ENCODE data around the gene RBMS3.

The RBMS3 gene

GRCh38 chr3:29932696-29933325, 651.9 kb downstream of the RBMS3 start:
- no peak overlapping the region for H3K27ac ChIP-seq (ENCODE audit: low read depth in 2 of 2, low read length in 2 of 2)
- H3K9me3 ChIP-seq (ENCODE audit: control insufficient read depth in 2 of 2, low read length in 2 of 2), result no peaks in the 10 kb centered on the region

GRCh38 chr3:29933802-29934490, 653.1 kb downstream of the RBMS3 start:
- Histone ChIP-seq H3K9me3 (ENCODE audit: control insufficient read depth in 2 of 2, low read length in 2 of 2) (no peaks in the 10 kb centered on the region), H3K9ac (ENCODE audit: low read depth in 1 of 2, low read length in 2 of 2) (no peak overlapping the region), H3K4me1 (ENCODE audit: control insufficient read depth in 2 of 2, insufficient read depth in 2 of 2, low read length in 2 of 2) (no peaks in the 10 kb centered on the region)

More at GRCh38 chr3:29932696-29933325, 651.9 kb downstream of the RBMS3 start:
- Histone ChIP-seq H3K4me3 (ENCODE audit: low read length in 2 of 2) (no peak overlapping the region), H3K27me3 (ENCODE audit: control insufficient read depth in 2 of 2, insufficient read depth in 2 of 2, low read length in 2 of 2) (no peaks in the 10 kb centered on the region), H3K9ac (ENCODE audit: low read depth in 1 of 2, low read length in 2 of 2) (no peak overlapping the region), H3K4me1 (ENCODE audit: control insufficient read depth in 2 of 2, insufficient read depth in 2 of 2, low read length in 2 of 2) (no peaks in the 10 kb centered on the region), H3K36me3 (ENCODE audit: control insufficient read depth in 2 of 2, insufficient read depth in 2 of 2, low read length in 2 of 2) (no peaks in the 10 kb centered on the region)

DNA sequence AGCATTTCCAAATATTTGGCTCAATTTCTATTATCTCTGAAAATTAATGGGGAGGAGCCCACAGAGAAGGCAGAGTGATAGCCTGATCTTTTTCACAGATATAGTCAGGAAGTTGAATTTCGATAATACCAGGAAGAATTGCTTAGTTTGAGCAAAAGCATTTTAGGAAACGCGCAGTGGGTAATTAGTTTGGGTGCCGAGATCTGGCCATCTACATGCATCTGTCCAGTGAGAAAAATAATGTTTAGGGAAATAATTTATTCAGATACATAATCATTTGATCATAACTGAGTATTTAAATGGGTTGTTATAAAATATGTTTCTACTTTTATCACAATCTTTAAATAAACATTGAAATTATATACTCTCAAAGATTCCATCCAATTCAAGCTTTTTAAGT, 653.9 kb downstream of the RBMS3 start:
- Histone ChIP-seq H3K27me3 (ENCODE audit: control insufficient read depth in 2 of 2, insufficient read depth in 2 of 2, low read length in 2 of 2) (no peaks in the 10 kb centered on the region), H3K4me1 (ENCODE audit: control insufficient read depth in 2 of 2, insufficient read depth in 2 of 2, low read length in 2 of 2) (no peaks in the 10 kb centered on the region), H3K4me3 (ENCODE audit: low read length in 2 of 2) (no peak overlapping the region), H3K9me3 (ENCODE audit: control insufficient read depth in 2 of 2, low read length in 2 of 2) (no peaks in the 10 kb centered on the region), H3K27ac (ENCODE audit: low read depth in 2 of 2, low read length in 2 of 2) (no peak overlapping the region), H3K9ac (ENCODE audit: low read depth in 1 of 2, low read length in 2 of 2) (no peak overlapping the region), H3K36me3 (ENCODE audit: control insufficient read depth in 2 of 2, insufficient read depth in 2 of 2, low read length in 2 of 2) (no peaks in the 10 kb centered on the region)

More at GRCh38 chr3:29933802-29934490, 653.1 kb downstream of the RBMS3 start:
- H3K4me3 ChIP-seq (ENCODE audit: low read length in 2 of 2), result no peak overlapping the region
- H3K36me3 ChIP-seq (ENCODE audit: control insufficient read depth in 2 of 2, insufficient read depth in 2 of 2, low read length in 2 of 2), result no peaks in the 10 kb centered on the region
- no peaks in the 10 kb centered on the region for H3K27me3 ChIP-seq (ENCODE audit: control insufficient read depth in 2 of 2, insufficient read depth in 2 of 2, low read length in 2 of 2)
- no peak overlapping the region for H3K27ac ChIP-seq (ENCODE audit: low read depth in 2 of 2, low read length in 2 of 2)

DNA sequence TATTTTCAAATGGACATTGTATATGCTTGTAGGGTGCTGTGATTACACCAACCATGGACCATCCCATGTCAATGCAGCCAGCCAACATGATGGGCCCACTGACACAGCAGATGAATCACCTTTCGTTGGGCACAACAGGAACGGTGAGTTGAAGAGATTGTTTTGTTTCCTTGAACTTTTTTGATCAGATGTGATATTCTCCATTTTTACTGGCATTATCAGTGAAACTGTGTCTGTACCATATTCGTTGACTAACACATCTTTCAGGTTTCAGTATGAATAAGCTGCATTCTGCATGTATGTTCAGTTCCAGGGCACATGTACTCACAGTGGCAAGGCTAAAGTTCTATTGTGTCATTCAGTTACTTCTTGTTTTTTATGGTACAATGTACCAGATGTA, 655.2 kb downstream of the RBMS3 start:
- Histone ChIP-seq H3K4me3 (ENCODE audit: low read length in 2 of 2) (no peak overlapping the region), H3K9ac (ENCODE audit: low read depth in 1 of 2, low read length in 2 of 2) (no peak overlapping the region), H3K4me1 (ENCODE audit: control insufficient read depth in 2 of 2, insufficient read depth in 2 of 2, low read length in 2 of 2) (no peaks in the 10 kb centered on the region), H3K9me3 (ENCODE audit: control insufficient read depth in 2 of 2, low read length in 2 of 2) (no peaks in the 10 kb centered on the region), H3K36me3 (ENCODE audit: control insufficient read depth in 2 of 2, insufficient read depth in 2 of 2, low read length in 2 of 2) (no peaks in the 10 kb centered on the region), H3K27ac (ENCODE audit: low read depth in 2 of 2, low read length in 2 of 2) (no peak overlapping the region), H3K27me3 (ENCODE audit: control insufficient read depth in 2 of 2, insufficient read depth in 2 of 2, low read length in 2 of 2) (no peaks in the 10 kb centered on the region)

GRCh38 chr3:29936766-29937165, 655.9 kb downstream of the RBMS3 start:
- no peaks in the 10 kb centered on the region for H3K9me3 ChIP-seq (ENCODE audit: control insufficient read depth in 2 of 2, low read length in 2 of 2)
- no peak overlapping the region for H3K9ac ChIP-seq (ENCODE audit: low read depth in 1 of 2, low read length in 2 of 2)
- no peaks in the 10 kb centered on the region for H3K4me1 ChIP-seq (ENCODE audit: control insufficient read depth in 2 of 2, insufficient read depth in 2 of 2, low read length in 2 of 2)
- H3K4me3 ChIP-seq (ENCODE audit: low read length in 2 of 2), result no peak overlapping the region
- no peak overlapping the region for H3K27ac ChIP-seq (ENCODE audit: low read depth in 2 of 2, low read length in 2 of 2)
- H3K27me3 ChIP-seq (ENCODE audit: control insufficient read depth in 2 of 2, insufficient read depth in 2 of 2, low read length in 2 of 2), result no peaks in the 10 kb centered on the region
- H3K36me3 ChIP-seq (ENCODE audit: control insufficient read depth in 2 of 2, insufficient read depth in 2 of 2, low read length in 2 of 2), result no peaks in the 10 kb centered on the region

DNA sequence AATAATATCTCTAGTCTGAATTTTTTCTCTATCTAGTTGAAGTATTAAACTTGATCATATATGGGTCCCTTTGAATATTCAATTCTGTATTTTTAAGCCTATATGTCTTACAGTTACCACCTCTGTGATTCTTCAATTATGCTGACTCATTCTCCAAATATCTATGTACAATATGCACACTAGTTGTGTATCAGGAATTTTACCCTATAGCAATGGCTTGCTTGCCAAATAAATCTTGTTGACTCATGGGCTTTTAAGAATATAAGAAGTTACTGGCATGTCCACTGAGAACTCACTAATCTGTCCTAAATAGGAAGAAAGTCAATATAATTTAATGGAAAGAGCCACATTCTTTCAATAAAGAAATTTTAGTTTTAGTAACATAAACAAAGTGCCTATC, 656.3 kb downstream of the RBMS3 start:
- no peaks in the 10 kb centered on the region for H3K4me1 ChIP-seq (ENCODE audit: control insufficient read depth in 2 of 2, insufficient read depth in 2 of 2, low read length in 2 of 2)
- H3K4me3 ChIP-seq (ENCODE audit: low read length in 2 of 2), result no peak overlapping the region
- H3K27ac ChIP-seq (ENCODE audit: low read depth in 2 of 2, low read length in 2 of 2), result no peak overlapping the region
- H3K9ac ChIP-seq (ENCODE audit: low read depth in 1 of 2, low read length in 2 of 2), result no peak overlapping the region
- no peaks in the 10 kb centered on the region for H3K36me3 ChIP-seq (ENCODE audit: control insufficient read depth in 2 of 2, insufficient read depth in 2 of 2, low read length in 2 of 2)
- H3K9me3 ChIP-seq (ENCODE audit: control insufficient read depth in 2 of 2, low read length in 2 of 2), result no peaks in the 10 kb centered on the region
- H3K27me3 ChIP-seq (ENCODE audit: control insufficient read depth in 2 of 2, insufficient read depth in 2 of 2, low read length in 2 of 2), result no peaks in the 10 kb centered on the region

DNA sequence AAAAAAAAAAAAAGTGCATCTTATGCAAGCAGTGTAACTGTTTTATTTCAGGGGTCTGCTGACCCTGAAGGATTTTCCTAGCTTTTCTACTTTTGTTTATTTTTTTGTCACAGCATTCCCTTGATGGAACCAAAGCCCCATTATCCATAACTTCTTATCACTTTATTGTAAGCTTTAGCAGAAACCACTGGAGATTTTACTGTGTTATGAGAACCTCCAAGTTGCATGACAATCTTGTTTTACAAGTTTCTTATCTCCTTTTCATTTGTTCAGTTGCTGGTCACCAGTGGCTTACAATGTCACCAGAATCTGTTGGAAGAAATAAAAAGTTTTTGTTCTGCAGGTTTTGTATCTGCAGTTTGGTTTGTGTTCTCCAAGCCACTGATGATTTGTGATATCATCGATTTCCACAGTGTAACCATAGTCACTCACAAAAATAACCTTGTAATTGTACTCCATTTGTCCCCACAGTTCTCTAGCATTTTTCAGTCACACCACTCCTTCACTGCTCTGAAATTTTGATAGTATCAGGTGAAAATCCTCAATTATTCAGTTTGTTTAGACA, 660.0 kb downstream of the RBMS3 start:
- no peak overlapping the region for H3K9ac ChIP-seq (ENCODE audit: low read depth in 1 of 2, low read length in 2 of 2)
- H3K27me3 ChIP-seq (ENCODE audit: control insufficient read depth in 2 of 2, insufficient read depth in 2 of 2, low read length in 2 of 2), result no peaks in the 10 kb centered on the region
- H3K4me3 ChIP-seq (ENCODE audit: low read length in 2 of 2), result no peak overlapping the region
- no peak overlapping the region for H3K27ac ChIP-seq (ENCODE audit: low read depth in 2 of 2, low read length in 2 of 2)
- H3K4me1 ChIP-seq (ENCODE audit: control insufficient read depth in 2 of 2, insufficient read depth in 2 of 2, low read length in 2 of 2), result no peaks in the 10 kb centered on the region
- no peaks in the 10 kb centered on the region for H3K36me3 ChIP-seq (ENCODE audit: control insufficient read depth in 2 of 2, insufficient read depth in 2 of 2, low read length in 2 of 2)
- no peaks in the 10 kb centered on the region for H3K9me3 ChIP-seq (ENCODE audit: control insufficient read depth in 2 of 2, low read length in 2 of 2)

GRCh38 chr3:29942297-29942696, 661.4 kb downstream of the RBMS3 start:
- no peak overlapping the region for H3K4me3 ChIP-seq (ENCODE audit: low read length in 2 of 2)
- H3K36me3 ChIP-seq (ENCODE audit: control insufficient read depth in 2 of 2, insufficient read depth in 2 of 2, low read length in 2 of 2), result no peaks in the 10 kb centered on the region
- no peak overlapping the region for H3K27ac ChIP-seq (ENCODE audit: low read depth in 2 of 2, low read length in 2 of 2)
- no peak overlapping the region for H3K9ac ChIP-seq (ENCODE audit: low read depth in 1 of 2, low read length in 2 of 2)
- no peaks in the 10 kb centered on the region for H3K9me3 ChIP-seq (ENCODE audit: control insufficient read depth in 2 of 2, low read length in 2 of 2)
- no peaks in the 10 kb centered on the region for H3K27me3 ChIP-seq (ENCODE audit: control insufficient read depth in 2 of 2, insufficient read depth in 2 of 2, low read length in 2 of 2)
- no peaks in the 10 kb centered on the region for H3K4me1 ChIP-seq (ENCODE audit: control insufficient read depth in 2 of 2, insufficient read depth in 2 of 2, low read length in 2 of 2)

- Histone ChIP-seq H3K36me3 (ENCODE audit: control insufficient read depth in 2 of 2, insufficient read depth in 2 of 2, low read length in 2 of 2) (no peaks in the 10 kb centered on the region), H3K4me3 (ENCODE audit: low read length in 2 of 2) (no peak overlapping the region), H3K27ac (ENCODE audit: low read depth in 2 of 2, low read length in 2 of 2) (no peak overlapping the region), H3K9ac (ENCODE audit: low read depth in 1 of 2, low read length in 2 of 2) (no peak overlapping the region), H3K9me3 (ENCODE audit: control insufficient read depth in 2 of 2, low read length in 2 of 2) (no peaks in the 10 kb centered on the region), H3K4me1 (ENCODE audit: control insufficient read depth in 2 of 2, insufficient read depth in 2 of 2, low read length in 2 of 2) (no peaks in the 10 kb centered on the region), H3K27me3 (ENCODE audit: control insufficient read depth in 2 of 2, insufficient read depth in 2 of 2, low read length in 2 of 2) (no peaks in the 10 kb centered on the region)
Observed at GRCh38 chr3:29949131-29949530, 668.3 kb downstream of the RBMS3 start.

DNA sequence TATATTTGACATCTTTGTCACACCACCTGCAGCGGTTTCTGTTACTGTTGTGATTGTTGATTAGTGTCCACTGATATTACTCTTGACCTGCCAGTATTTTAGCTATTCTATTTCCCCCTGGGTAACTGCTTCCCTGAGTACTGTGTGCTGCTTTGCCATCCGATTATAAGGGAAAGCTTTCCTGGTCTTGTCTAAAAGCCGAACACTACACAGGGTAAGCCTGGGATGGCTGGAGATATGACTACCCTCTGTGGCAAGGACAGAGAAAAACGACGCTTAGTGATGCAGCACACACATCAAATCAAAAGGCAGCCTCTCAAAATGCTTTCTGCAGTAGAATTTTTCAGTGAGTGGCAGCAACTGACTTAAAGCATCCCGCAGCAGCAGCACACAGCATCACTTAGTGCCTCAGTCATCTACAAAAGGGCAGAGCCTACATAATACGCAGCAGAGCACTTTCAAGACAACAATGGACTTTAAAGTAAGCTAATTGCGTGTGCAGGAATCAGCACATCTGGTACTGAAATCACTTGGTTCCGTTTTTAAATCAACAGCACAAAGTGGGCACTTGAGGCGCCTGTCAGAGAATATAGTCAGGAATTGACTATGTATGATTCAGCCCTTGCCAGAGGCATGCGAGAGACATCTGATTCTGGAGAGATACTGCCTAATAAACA, 669.2 kb downstream of the RBMS3 start:
- H3K4me1 ChIP-seq (ENCODE audit: control insufficient read depth in 2 of 2, insufficient read depth in 2 of 2, low read length in 2 of 2), result no peaks in the 10 kb centered on the region
- no peak overlapping the region for H3K27ac ChIP-seq (ENCODE audit: low read depth in 2 of 2, low read length in 2 of 2)
- no peak overlapping the region for H3K4me3 ChIP-seq (ENCODE audit: low read length in 2 of 2)
- no peaks in the 10 kb centered on the region for H3K36me3 ChIP-seq (ENCODE audit: control insufficient read depth in 2 of 2, insufficient read depth in 2 of 2, low read length in 2 of 2)
- no peak overlapping the region for H3K9ac ChIP-seq (ENCODE audit: low read depth in 1 of 2, low read length in 2 of 2)
- no peaks in the 10 kb centered on the region for H3K27me3 ChIP-seq (ENCODE audit: control insufficient read depth in 2 of 2, insufficient read depth in 2 of 2, low read length in 2 of 2)
- H3K9me3 ChIP-seq (ENCODE audit: control insufficient read depth in 2 of 2, low read length in 2 of 2), result no peaks in the 10 kb centered on the region
